Esophagus muscularis mucosa (tissue), 4 donors: ENCODE measurements around the gene KCTD5.

ENCODE experiments used
- CTCF ChIP-seq, 3 experiments: fragments of 200-600 bp in 2 of 3; fragments of 450-650 bp in 1 of 3; sonication (generic) in 2 of 3; IDR thresholded peaks; one replicate each; pipeline ENCODE4 v1.5.1; 2017 to 2019; ENCODE audit warnings: antibody characterized with exemption in 3 of 3, mild to moderate bottlenecking in 2 of 3, moderate library complexity in 1 of 3
- EP300 ChIP-seq: sonication (generic); formaldehyde crosslinking; IDR thresholded peaks from one replicate; pipeline ENCODE4 v1.6.1; 2017; ENCODE audit warnings: antibody characterized with exemption
- POLR2A ChIP-seq: fragments of 450-650 bp; IDR thresholded peaks from one replicate; pipeline ENCODE4 v1.6.1; 2017; ENCODE audit warnings: antibody characterized with exemption, moderate library complexity, mild to moderate bottlenecking, low read depth

GRCh38 chr16:2715519-2715918, 33.2 kb downstream of the KCTD5 start:
- TF ChIP-seq EP300 (no peak), POLR2A (no peak), CTCF (IDR thresholded peaks at IDR 0.05) (no peak)
